Measurements from ENCODE around the gene CRABP2. TPM values are rescaled to one million over a fixed set of nuclear protein-coding genes. Genes with fewer than 3 reads are reported as not detected.

Gene CRABP2
- total RNA-seq, result 1.4 and 8.3 TPM in 2 replicates

- peak; percentile 22 for DNase-seq (ENCODE audit: low read depth)
These were observed at the start of gene CRABP2 for GRCh38 chr1:156705321-156705917. CRABP2 (minus strand) TSS chr1:156705583; CDS start chr1:156705446, 137 bp downstream.

- no peak for DNase-seq (ENCODE audit: low read depth)
These were observed 48.8 kb upstream of the CRABP2 start for GRCh38 chr1:156754219-156754618.

DNA sequence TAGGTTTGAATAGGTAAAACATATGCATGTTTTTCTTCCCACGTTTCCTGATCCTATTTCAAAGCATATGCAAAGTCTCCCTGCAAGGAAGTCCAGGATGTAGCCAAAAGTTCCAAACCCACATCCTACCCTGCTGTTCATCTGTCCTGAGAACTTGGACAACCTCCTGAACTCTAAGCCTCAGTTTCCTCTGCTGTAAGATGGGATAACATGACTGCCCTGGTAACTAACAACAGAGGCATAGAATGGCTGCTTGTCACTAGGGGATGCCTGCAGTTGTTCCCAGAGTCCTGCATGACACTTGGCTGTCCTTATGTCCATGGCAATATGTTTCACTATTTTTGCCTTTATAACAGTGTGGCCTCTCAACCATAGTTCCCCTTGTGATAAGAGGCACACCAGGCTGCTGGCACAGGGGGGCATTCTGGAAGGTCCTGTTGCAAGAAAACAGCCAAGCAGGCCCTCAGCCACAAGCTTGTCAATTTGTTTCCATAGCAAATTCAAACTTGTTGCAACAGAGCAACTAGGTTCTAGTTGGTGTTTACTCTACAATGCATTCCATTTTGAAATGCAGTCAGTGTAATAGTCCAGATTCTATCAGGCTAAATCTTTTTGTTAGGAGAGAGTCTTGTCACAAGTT, 47.6 kb upstream of the CRABP2 start:
- peak; percentile 64 for DNase-seq (ENCODE audit: low read depth)

DNA sequence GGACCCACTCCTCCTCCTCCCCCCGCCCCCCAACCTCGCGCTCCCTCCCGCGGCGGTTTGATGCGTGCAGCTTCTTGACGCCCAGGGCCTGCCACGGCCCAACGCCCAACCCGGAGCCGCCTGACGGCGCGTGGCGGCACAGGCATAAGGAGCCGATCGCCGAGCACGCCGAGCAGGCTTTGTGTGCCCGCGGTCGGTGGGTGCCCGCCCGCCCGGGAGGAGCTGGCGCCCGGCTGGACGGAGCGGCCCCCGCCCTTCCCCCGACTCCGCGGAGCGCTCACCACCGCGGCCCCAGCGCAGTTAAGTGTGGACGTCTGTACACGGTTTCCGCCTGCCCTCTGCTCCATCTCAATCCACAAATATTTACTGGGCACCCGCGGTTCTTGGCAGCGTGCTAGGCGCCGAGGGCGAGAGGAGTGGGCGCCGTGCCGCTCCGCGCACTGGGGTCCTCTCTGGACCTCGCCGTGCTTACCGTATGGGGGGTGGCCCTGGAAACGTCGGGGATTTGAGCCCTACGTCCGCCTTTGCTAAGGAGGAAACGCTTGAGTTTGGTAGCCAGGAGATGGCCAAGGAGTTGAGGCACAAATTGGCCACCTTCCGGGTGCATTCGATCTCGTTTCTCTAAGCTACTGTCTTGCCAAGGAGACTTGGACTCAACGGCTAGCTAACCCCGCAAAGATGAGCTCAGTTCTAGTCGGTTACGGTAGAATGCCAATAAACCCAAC, 46.5 kb upstream of the CRABP2 start:
- peak; percentile 82 for DNase-seq (ENCODE audit: low read depth)

- DNase-seq (ENCODE audit: low read depth), result no peak
These were observed 46.0 kb upstream of the CRABP2 start, which contains the start of gene HDGF for GRCh38 chr1:156751451-156751756. HDGF (minus strand) TSS chr1:156751675; CDS start chr1:156751429, 246 bp downstream.

DNA sequence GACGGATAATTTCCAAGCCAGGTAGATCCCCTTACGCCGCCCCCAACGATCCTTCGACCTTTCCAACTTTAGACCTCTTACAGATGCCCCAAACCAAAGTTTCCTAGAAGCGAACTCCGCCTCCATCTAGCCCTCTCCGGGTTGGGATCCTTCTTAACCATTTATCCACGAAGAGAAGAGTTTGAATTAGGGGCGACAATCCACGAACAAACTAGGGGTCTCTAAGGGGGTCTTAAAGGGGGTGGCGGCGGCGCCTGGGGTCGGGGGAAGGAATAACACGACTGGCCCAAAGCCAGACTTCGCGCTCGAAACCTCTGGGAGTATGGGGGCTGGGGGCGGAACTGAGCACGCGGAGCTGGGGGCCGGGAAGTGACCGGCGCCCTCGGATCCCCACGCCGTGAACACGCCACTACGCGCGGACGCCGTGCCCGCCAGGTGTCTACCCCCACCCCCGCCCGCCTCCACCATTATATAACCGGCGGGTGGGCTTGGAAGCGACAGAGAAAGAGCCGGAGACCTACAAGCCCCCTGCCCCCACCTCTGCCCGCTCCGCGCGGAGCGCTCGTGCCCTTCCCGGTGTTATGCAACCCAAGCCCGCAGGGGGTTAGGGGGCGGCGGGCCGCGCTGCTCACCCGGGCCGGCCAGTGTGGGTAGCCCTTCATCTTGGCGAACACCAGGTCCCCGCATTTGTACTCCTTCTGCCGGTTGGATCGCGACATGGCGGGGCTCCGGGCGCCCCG, 45.5 kb upstream of the CRABP2 start:
- DNase-seq (ENCODE audit: low read depth), result no peak

- no peak for DNase-seq (ENCODE audit: low read depth)
These were observed 44.8 kb upstream of the CRABP2 start for GRCh38 chr1:156750191-156750672.

- DNase-seq (ENCODE audit: low read depth), result no peak
These were observed 44.2 kb upstream of the CRABP2 start for GRCh38 chr1:156749419-156750118.

GRCh38 chr1:156748670-156749418, 43.5 kb upstream of the CRABP2 start:
- peak; percentile 95 for DNase-seq (ENCODE audit: low read depth)

GRCh38 chr1:156747742-156748669, 42.6 kb upstream of the CRABP2 start:
- no peak for DNase-seq (ENCODE audit: low read depth)

- DNase-seq (ENCODE audit: low read depth), result peak; percentile 89
These were observed 41.6 kb upstream of the CRABP2 start for GRCh38 chr1:156746728-156747631.

- no peak for DNase-seq (ENCODE audit: low read depth)
These were observed 41.0 kb upstream of the CRABP2 start for GRCh38 chr1:156746406-156746727.

GRCh38 chr1:156745881-156746280, 40.5 kb upstream of the CRABP2 start:
- DNase-seq (ENCODE audit: low read depth), result no peak

DNA sequence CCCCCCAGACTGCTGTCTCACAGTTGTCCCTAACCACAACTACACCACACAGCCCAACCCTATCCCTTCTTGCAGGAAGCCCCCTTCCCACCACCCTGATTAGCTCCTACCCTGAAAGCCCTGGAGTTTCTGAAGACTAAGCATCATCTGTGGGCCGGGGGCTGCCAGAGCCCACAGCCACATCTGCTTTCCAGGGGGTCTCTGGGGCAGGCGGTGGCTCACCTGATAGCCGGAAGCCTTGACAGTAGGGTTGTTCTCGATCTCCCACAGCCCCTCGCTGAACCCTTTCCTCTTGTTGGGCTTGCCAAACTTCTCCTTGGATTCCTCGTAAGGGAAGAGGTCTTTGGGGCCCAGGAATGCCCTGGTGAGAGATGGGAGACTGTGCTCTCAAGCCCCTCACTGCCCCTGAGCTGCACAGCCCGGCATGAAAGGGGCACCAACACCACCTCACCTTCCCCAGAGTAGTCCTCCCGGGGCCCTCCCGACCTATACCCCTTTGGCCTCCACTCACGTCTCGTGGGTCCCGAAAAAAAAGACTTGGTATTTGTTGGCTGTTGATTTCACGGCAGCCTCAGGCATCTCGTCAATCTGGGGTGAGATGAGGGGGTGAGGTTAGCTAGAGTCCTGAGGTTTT, 39.5 kb upstream of the CRABP2 start:
- no peak for DNase-seq (ENCODE audit: low read depth)

- no peak for DNase-seq (ENCODE audit: low read depth)
These were observed 39.0 kb upstream of the CRABP2 start for GRCh38 chr1:156744344-156744743.

DNA sequence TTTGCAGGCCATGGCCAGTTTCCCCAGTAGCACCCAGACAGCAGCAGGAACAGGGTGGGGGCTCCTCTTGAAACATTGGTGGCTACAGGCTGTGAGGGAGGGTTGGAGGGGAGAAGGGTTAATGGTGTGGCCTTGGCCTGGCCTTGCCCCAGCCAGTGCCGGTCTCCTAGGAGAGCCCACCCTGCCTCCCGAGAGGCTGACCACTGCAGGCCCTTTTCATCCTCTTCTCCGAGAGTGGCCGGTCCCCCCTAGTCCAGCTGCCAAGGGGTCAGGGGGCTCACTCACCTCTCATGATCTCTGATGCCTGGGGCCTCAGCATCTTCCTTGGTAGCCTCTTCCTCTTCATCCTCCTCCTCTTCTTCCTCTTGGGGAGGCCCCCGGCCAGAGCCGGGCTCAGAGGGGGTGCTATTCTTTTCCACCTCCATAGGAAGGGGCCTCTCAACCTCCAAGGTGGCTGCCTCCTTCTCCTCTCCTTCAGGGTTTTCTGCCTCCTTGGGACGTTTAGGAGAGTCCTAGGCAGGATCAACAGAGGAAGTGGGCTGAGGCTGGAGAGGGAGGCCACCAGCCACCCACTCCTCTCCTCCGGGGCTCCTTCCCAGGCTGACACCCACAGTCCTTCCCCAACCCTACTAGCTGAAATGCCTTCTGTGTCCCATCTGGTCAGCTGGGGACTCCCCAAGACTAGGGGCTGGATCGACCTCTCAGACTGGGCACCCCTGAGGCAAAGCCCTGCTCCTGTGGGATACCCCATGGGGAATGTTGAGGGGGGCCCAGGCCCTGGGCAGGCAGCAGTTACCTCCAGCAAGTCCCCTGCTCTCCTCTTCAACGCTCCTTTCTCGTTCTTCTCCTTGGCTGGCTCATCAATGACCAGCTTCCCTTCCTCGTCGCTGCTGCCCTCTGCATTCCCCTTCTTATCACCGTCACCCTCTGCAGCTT, 38.3 kb upstream of the CRABP2 start:
- no peak for DNase-seq (ENCODE audit: low read depth)

DNA sequence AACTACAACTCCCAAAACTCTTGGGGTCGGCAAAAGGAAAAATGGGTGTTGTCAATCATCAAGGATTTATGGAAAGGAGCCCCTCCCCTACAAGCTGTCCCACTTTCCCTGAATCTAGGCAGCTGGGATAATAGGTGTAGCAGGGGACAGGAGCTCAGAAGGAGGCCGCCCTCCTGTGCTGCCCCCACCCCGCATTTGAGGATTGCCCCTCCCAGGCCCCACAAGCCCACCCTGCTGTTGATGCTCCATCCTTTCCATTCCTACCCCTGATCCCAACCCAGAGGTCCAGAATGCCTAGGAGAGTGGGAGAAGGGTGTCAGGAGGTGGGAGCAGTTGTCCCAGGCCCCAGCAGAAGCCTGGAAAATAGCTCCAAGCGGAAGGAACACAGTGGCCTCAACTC, 37.4 kb upstream of the CRABP2 start:
- DNase-seq (ENCODE audit: low read depth), result no peak
